Muscle of arm (tissue), 12 donors: Measurements from ENCODE around the gene UNC50. TPM values are rescaled to one million over a fixed set of nuclear protein-coding genes. Genes with fewer than 3 reads are reported as not detected.
"Not testable (repeated sequence)": the region's sequence is repeated elsewhere in the genome, so short reads cannot be mapped to it uniquely, and the experiment has no call there.

Experiments used
- DNase-seq: peaks from one replicate; pipeline ENCODE4 v3.0.0-alpha.2; 2013
- polyA plus RNA-seq, 12 donors: library from polyadenylated mRNA; unstranded; fragments of 120-200 nt; gene quantifications; one replicate each; pipeline ENCODE4 v1.2.1, GENCODE V29; 2013; ENCODE audit not compliant: insufficient read length in 12 of 12

Gene UNC50
- polyA plus RNA-seq, 12 donors, result 22.9 to 47.3 (median 33.8) TPM; not detected in 1

DNA sequence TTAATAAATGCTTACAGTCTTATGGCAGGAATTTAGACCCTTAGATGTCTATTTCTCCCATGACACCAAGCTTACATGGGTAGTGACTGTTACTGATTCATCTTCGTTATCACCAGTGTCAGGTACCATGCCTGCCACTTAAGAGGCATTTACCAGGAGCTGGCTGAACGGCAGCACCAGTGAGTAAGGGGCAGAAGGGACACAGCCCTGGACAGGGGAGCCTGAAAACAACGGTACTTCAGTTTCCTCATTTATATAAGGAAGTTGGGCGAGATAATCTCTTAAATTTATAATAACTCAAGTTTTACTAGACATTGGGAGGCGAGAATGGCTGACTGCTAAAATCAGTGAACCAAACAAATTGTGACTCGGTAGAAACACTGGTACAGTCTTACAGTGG is 1.3 kb upstream of the UNC50 start:
- no peak for DNase-seq

DNA sequence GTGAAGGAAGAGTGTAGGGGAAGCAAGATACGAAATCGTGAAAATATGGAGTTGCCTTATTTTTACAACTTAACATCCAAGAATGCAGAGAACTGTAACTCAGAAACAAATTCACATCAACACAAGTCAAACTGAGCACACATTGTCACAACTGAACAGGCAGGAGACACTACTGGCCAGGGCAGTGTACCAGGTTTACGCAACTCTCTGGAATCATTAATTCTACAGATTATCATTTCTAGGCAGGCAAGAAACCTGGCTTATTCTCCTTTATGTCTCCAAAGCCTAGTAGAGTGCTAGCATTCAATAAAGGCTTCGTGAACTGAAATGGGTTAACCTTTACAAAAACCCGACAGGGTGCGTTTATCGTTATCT is 661 bp upstream of the UNC50 start:
- DNase-seq, result no peak

DNA sequence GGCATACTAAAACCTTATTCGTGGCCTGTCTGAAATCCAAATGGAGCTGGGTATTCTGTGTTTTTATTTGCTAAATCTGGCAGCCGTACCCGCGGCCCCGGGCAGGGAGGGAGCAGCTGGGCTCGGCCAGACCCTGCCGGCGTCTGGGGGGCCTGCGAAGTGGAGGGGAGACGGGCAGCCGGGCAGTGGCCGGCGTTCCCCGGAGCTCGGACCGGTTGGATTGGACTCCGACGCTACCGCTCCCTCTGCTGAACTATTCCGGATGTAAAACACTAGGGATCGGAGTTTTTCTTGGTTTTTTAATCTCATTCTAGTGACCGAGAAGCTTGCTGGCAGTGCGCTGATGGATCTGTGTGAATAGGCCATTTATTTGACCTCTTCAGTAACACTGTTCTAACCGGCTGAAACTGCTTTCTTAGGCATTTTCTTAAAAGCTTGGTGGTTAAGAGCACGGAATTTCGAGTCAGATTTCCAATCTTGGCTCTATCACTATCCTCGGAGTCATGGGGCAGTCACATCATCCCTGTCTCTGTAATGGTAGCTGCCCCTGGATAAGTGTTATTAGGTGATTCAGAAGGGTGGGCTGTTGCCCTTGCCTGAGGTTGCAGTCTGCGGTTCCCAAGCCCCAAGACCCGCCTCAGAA is 694 bp downstream of the UNC50 start:
- DNase-seq, result no peak

DNA sequence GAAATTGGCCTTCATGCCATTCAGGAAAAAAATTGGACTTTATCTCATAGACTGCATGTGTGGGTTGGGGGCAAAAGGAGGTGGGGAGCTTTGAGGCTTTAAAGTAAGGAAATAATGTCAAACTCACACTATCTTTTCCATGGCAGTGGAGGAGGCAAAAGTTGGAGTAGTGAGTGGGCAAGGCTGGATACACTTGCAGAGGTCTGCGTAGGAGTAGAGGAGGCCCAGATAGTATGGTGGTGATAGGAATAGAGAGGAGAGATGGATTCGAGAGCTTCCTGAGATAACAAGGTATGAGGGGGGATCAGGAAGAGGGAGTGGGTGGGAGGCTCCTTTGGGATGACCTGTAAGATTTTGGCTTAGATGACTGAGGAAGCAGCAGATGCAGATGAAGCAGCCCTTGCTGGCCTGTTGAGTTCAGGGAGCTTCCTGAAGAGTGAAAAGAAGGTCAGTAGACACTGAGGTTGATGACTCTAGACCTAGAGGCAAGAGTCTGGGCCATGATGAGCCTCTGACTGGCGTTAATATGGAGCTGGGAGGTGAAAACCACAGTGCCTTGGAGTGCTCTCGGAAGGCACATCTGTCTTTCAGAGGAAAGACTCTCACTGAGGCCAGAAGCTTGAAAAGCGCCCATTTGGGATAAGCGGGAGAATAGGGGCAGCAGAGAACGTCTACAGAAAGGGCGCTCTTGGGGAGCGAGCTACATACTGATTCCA is 5.8 kb downstream of the UNC50 start:
- DNase-seq, result no peak

DNA sequence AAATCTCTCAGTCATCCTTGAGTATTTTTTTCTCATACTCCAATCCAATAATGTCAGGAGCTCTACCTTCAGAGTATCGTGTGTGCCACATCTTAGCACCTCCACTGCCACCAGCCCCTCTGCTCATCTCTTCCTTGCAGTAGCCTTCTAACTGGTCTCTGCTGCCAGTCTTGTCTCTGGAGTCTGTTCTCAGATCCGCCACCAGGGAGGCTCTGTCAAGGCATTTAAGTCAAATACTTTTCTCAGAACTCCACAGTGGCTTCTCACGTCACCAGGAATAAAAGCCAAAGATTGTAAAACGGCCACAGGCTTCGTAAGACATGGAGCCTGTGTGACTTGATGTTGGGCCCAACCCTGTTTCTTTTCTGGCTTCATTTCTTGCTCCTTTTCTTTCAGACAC is 7.1 kb downstream of the UNC50 start:
- no peak for DNase-seq

DNA sequence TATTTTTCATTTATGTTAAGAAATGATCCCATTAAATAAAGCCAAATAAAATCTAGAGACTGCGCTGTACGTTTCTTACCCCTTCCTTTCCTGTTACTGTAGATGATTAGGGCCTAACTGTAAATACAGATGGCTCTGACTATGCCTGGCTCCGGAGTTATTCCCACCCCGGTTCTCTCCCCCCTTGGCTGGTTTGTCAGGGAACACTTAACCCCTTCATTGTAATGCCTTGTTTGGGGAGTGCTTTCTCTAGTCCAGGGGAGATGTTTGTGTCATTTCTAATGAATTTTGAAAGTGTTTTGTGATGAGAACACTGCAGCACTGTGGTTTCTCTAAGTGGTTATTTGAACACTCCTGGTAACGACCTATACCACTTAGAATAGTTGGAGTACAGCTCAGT is 8.8 kb downstream of the UNC50 start:
- no peak for DNase-seq

DNA sequence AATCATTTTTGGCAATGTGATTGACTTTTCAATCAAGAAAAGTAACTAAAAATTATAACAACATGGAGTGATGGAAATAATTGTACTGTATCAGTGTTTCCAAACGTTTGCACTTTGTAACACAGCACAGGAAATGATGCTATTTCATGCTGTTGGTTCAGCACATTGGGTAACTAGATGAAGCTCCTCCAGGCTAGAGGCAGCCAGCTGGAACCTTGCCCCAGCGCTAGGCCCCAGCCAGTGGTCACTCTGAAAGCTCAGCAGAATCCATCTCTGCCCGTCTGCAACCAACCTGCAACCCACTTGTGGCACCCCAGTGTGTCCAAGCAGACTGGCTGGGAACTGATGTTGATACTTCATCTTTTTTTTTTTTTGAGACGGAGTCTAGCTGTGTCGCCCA is 15.3 kb downstream of the UNC50 start:
- DNase-seq, result no peak

DNA sequence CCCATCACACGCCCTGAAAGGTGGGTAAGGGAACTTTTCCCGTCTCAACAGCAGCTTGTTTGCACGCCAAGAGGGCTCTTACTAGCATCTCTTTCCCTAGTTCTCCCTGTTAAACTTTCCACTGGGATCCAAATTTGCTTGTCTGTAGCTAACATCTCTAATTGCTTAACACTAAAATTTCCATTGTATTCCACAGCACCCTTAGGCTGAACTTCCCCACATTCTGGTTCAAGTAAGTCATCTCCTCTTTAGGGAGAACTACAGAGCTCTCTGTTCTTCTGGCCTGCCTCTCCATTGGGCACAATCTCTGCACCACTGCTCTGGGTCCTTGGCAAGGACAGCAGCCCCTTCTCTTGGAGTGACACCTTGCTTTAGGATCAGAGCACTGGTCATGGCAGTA is 24.0 kb downstream of the UNC50 start:
- DNase-seq, result no peak

DNA sequence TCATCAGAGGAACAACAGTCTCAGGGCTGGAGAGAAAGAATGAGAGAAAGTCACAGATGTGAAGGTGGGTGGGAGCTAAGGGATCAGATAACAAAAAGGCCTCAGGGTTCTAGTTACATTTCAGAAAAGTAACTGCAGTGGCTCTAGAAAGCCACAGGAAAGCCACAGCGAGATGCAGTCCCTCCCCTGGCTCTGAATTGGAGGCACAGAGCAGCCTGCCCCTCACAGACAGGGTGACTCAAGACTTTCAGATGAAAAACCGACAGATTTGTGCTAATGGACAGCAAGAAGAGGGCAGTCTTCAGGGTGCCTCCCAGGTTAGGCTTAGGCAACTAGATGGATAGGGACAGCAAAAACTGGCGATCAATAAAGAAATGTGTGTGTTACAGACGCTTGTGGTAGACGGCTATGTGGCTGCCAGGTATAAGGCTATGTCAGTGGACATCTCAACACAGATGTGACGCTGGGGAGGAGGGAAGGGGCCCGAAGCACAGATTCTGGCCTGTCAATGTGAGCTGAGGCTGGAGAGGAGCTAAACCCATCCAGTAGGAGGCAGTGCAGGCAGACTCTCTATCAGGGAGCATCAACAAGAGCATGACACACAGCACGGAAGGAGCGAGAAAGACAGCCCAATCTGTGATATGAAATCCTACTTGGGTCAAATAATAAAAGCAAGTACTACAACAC is 26.2 kb downstream of the UNC50 start:
- DNase-seq, result no peak

DNA sequence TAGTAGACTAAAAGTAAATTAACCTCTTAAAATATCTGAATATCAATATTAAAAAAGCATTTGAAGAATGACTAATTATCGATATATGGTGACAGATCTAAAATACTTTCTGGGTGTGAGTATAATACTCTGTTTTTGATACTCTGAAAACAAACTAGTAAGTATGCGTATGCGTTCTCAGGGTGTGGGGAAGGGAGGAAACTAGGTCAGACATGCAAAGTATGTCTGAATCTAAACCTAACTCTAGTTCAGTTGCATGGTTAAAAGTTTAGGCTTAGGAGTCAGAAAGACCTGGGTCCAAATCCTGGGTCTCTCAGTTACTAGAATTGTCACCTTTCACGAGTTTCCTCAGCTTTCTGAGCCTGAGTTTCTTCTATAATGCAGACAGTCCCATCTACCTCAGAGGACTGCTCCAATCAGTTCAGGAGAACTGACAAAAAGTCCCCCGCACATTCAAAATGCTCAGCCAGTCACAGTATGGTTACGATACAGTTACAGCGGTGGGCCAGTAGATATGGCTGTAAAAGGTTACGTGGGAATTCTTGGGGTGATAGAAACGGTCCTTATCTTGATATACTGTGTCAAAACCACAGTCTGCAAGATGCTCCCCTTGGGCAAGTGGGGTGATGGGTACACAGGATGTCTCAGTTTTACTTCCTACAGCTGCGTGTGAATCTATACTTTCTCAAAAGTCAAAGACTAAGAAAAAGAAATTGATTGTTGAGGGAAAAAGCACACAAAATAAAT is 29.2 kb downstream of the UNC50 start:
- no peak for DNase-seq

DNA sequence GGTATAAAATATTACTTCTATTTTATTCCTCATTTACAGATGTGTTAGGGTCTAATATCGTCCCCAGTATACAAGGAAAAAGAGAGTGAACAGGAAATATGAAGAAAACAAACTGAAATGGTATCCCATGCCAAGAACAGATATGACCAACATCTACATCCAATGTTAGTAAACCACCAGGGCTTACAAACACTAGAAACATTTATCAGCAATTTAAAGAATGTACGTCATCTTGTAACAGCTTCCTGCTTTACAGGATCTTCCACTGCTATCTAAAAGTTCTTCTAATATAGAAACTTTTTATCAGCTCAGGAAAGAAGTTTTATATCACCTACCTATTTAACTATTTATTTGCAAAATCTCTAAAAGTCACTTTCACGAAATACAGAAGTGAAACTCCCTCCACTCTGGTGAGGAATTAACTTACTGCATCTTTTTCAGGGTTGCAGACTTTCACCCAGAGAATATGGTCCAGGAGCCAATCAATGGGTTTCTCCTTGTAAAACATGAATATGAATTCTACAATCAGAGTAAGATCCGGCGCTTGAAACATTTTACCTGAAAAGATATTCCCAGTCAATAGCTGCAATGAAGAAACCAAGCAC is 35.2 kb downstream of the UNC50 start:
- no peak for DNase-seq

DNA sequence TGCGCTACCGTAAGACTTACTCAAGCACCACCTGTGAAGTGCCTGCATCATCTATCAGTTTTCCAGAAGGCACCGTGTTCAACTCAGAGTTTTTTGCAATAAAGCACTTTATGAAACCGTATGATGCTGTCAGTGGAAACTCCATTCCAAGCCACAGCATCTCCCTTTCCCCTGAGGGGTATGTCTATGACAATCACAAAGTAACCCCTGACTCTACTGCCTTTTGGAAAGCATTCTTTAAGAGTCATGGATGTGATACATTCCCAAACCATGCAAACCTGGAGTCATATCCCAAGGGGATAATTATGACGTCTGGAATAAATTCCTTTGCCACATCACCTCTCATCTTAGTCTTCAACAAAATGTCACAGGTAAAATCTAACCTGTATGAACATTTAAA is 39.2 kb downstream of the UNC50 start:
- DNase-seq, result no peak

DNA sequence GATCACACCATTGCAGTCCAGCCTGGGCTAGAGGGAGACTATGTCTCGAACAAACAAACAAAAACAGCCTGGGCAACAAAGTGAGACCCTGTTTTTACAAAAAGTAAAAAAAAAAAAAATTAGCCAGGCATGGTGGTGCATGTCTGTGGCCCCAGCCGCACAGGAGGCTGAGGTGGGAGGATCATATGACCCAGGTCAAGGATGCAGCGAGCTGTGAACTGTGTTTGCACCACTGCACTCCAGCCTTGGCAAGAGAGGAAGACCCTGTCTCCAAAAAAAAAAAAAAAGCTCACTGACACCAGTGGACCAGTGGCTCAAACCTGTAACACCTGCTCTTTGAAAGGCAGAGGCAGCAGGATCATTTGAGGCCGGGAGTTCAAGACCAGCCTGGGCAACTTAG is 40.1 kb downstream of the UNC50 start:
- no peak for DNase-seq

DNA sequence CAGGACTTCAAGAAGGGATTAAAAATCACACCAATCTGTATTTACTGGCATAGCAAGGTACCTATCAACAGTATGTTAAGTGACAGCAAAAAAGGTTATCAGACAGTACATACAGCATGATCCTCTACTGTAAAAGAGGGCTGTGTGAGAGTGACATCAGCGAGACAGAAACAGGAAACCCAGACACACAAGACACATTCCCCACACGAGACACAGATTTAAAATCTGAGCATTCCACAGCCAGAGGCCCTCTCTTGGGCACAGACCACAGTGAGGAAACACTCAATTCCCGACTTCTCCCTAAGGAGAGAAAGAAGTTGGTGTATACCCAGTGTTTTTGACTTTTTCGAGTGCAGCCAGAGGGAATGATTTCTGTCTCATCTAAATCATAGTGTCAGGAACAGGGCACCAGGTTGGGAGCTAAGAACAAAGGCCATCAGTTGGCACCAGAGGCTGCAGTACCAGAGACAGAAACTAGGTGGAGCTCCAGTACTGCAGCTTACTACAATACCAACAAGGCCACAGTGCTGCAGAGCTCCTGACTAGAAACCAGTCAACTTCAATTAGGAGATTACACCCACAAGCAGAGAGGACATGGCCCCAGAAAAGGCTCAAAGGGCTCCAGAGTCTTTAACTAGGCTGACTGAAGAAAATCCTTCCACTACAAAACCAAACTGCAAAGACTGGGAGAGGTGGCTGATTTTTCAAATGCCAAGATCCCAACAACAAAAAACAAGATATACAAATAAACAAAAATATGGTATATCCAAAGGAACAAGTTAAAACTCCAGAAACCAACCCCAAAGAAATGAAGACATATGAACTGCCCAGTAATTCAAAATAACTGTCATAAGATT is 41.0 kb downstream of the UNC50 start:
- peak; percentile 78 for DNase-seq

DNA sequence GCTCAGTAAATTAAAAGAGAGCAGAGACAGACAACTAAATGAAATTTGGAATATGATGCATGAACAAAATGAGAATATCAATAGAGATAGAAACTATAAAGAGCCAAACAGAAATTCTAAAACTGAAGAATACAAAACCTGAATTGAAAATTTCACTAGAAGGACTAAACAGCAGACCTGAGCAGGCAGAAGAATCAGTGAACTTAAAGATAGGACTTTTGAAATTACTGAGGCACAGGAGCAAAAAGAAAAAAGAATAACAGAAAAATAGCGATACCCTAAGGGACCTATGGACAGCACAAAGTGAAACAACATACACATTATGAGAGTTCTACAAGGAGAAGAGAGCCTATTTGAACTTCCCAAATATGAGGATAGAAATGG is 41.6 kb downstream of the UNC50 start:
- DNase-seq, result no peak

DNA sequence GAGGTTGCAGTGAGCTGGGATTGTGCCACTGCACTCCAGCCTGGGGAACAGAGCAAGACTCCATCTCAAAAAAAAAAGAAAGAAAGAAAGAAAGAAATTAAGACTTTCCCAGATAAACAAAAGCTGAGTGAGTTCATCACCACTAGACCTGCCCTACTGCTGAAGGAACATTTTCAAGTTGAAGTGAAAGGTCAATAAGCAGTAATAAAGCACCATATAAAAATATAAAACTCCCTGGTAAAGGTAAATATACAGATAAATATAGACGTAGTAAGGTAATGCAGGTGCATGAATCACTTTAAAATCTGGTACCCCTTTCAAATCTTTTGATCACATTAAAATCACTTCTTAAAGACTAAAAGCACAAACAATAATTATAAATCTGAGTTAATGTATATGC is 42.6 kb downstream of the UNC50 start:
- DNase-seq, result no peak

DNA sequence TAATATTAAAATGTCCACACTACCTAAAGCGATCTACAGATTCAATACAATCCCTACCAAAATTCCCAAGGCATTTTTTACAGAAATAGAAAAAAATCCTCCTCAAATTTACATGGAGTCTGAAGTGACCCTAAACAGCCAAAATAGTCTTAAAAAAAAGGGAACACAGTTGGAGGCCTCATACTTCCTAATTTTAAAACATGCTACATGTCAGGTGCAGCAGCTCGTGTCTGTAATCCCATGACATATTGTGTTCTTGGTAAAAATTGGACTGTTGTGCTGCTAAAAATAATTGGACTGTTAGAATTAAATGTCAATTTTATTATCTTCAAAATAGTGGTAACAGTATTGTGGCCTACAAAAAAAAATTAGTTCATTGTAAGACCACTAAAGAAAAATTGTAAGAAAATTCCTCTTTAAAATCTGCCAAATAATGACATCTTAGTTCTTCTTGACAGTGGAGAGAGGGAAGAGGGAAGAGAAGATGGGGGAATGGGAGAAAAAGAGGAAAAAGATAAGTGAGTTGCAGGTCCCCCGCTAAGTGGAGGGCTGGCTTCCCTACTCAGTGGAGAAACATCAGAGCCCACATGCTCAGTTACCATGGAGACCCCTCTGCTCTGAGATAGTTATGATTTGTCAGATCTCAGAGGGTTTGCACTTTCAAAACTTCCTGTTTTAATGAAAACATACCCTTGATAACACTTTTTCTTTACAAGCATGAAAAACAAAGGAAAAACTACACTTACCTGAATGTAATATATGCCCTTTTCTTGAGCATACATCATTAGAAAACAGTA is 46.5 kb downstream of the UNC50 start:
- DNase-seq, result no peak

DNA sequence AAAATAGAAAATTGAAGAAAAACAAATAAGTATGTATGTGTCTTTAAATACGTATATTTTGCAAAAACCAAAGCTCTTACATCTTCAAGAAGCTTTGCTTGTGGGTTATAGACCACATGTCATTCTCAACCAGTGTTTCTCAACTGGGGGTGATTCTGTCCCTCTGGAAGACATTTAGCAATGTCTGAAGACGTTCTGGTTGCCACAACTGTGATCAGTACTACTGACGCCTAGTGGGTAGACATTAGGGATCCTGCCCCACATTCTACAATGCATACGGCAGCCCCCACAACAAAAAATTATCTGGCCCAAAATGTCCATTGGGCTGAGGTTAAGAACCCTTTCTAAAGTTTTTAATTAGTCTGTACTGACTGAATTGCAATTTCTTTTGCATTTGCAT is 48.4 kb downstream of the UNC50 start:
- no peak for DNase-seq

DNA sequence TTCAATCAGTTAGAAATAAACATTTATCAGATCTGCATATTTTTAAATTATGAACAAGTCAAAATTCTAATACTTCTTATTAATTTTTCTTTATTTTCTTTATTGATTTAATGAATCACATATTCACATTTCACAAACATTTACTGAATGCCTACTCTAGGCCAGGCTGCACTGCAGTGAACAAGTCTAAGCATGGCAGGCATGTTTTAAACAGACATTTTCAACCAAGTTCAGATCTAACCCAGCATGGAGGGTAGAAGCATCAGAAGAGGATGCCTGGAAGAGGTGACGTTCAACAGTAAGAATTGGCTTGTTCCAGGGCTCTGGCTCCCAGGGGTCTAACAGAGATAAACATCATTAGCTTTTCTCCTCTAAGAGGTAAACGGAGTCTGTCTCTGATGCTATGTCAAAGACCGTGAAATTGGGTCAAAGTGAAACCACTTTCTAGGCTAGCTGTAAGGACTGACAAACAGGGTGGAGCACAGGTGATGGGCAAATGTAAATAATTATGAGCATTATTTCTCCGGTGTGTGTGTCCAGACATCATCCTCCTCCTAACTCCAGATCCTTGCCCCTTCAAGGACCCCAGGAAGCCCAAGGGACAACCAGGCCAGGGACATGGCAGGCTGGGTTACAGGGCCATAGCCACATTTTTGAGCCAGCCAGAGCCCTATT is 50.6 kb downstream of the UNC50 start:
- DNase-seq, result no peak

DNA sequence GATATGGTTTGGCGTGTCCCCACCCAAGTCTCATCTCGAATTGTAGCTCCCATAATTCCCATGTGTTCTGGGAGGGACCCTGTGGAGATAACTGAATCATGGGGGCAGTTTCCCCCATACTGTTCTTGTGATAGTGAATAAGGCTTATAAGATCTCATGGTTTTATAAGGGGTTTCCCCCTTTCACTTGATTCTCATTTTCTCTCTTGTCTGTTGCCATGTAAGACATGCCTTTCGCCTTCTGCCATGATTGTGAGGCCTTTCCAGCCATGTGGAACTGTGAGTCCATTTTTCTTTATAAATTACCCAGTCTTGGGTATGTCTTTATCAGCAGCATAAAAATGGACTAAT is 51.1 kb downstream of the UNC50 start:
- not testable (repeated sequence) for DNase-seq
